Measurements from ENCODE around the gene CCDC194. TPM values are rescaled to one million over a fixed set of nuclear protein-coding genes. Genes with fewer than 3 reads are reported as not detected.

CCDC194 gene
- total RNA-seq, 3 donors from 2014 or later, result 0.64 to 0.66 TPM; not detected in 1

- TF ChIP-seq POLR2AphosphoS5 (IDR thresholded peaks at IDR 0.05) (no peak), POLR2A (IDR thresholded peaks at IDR 0.05) (no peak), CTCF (IDR thresholded peaks at IDR 0.05) (no peak)
- intact Hi-C loops (cut with DNase I; ENCODE audit: low total_unique reads), result no loop called here
- H3K9me3 ChIP-seq, result no peaks in the 10 kb centered on the region
- no peaks in the 10 kb centered on the region for H3K36me3 ChIP-seq
- H3K27me3 ChIP-seq, result no peaks in the 10 kb centered on the region
- H3K4me3 ChIP-seq, result no peak overlapping the region
- no peaks in the 10 kb centered on the region for H3K4me1 ChIP-seq
- peak overlapping the region in 1 of 2 donors; percentile 8 for H3K27ac ChIP-seq
- DNase-seq (ENCODE audit: low spot score in 2 of 2), result no peak
These were observed 35.6 kb downstream of the CCDC194 start for GRCh38 chr19:17358395-17358794.

DNA sequence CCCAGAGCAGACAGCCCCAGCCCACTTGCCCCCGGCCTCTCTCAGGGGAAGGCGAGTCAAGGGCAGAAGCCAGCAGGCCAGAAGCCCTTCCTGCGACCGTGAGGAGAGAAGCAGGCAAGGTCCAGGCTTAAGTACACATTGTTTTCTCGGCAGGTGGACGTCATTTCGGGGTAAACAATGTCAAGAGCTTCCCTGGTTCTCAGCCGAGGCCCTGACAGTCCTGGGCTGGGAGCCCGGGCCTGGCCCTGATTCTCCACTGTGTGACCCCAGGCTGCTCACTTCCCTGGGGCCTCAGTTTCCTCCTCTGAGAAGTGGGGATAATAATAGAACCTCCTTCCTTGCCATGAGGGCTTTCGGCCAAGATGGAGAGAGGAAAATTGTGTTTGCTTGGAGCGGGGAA lies 36.3 kb downstream of the CCDC194 start:
- Histone ChIP-seq H3K4me1 (no peaks in the 10 kb centered on the region), H3K9me3 (no peaks in the 10 kb centered on the region), H3K27me3 (no peaks in the 10 kb centered on the region), H3K36me3 (no peaks in the 10 kb centered on the region), H3K4me3 (no peak overlapping the region), H3K27ac (peak overlapping the region in 1 of 2 donors; percentile 8)
- no peak for TF ChIP-seq CTCF (IDR thresholded peaks at IDR 0.05)
- no peak for TF ChIP-seq POLR2A (IDR thresholded peaks at IDR 0.05)
- TF ChIP-seq POLR2AphosphoS5 (IDR thresholded peaks at IDR 0.05), result no peak
- no peak for DNase-seq (ENCODE audit: low spot score in 2 of 2)
- intact Hi-C loops (cut with DNase I; ENCODE audit: low total_unique reads), result no loop called here

DNA sequence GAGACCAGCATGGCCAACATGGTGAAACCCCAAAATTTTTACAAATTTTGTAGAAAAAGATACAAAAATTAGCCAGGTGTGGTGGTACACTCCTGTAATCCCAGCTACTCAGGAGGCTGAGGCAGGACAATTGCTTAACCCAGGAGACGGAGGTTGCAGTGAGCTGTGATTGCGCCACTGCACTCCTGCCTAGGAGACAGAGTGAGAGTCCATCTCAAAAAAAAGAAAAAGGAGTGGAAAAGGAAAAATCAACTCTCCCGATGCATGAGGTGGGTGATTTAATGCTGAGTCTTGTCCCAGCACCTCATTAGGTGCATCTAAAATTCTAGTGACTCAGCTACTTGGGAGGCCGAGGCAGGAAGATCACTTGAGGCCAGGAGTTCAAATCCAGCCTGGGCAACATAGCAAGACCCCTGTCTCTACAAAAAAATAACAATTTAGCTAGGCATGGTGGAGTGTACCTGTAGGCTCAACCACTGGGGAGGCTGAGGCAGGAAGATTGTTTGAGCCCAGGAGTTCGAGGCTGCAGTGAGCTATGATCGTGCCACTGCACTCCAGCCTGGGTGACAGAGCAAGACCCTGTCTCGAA lies 36.8 kb downstream of the CCDC194 start:
- DNase-seq (ENCODE audit: low spot score in 2 of 2), result no peak
- H3K27me3 ChIP-seq, result no peaks in the 10 kb centered on the region
- H3K27ac ChIP-seq, result peak overlapping the region in 1 of 2 donors; percentile 8

GRCh38 chr19:17353386-17353785 lies 40.6 kb downstream of the CCDC194 start:
- intact Hi-C loops (cut with DNase I; ENCODE audit: low total_unique reads), result no loop called here
- Histone ChIP-seq H3K4me3 (no peak overlapping the region), H3K4me1 (no peaks in the 10 kb centered on the region), H3K36me3 (no peaks in the 10 kb centered on the region), H3K9me3 (no peaks in the 10 kb centered on the region), H3K27ac (peak overlapping the region in 1 of 2 donors; percentile 38), H3K27me3 (no peaks in the 10 kb centered on the region)
- DNase-seq (ENCODE audit: low spot score in 2 of 2), result no peak
- TF ChIP-seq POLR2AphosphoS5 (IDR thresholded peaks at IDR 0.05) (no peak), CTCF (IDR thresholded peaks at IDR 0.05) (no peak), POLR2A (IDR thresholded peaks at IDR 0.05) (no peak)

More for the DNA sequence above, 36.8 kb downstream of the CCDC194 start:
- Histone ChIP-seq H3K36me3 (no peaks in the 10 kb centered on the region), H3K4me1 (no peaks in the 10 kb centered on the region), H3K9me3 (no peaks in the 10 kb centered on the region), H3K4me3 (no peak overlapping the region)
- no peak for TF ChIP-seq POLR2AphosphoS5 (IDR thresholded peaks at IDR 0.05)
- no peak for TF ChIP-seq POLR2A (IDR thresholded peaks at IDR 0.05)
- TF ChIP-seq CTCF (IDR thresholded peaks at IDR 0.05), result no peak
- intact Hi-C loops (cut with DNase I; ENCODE audit: low total_unique reads), result no loop called here

DNA sequence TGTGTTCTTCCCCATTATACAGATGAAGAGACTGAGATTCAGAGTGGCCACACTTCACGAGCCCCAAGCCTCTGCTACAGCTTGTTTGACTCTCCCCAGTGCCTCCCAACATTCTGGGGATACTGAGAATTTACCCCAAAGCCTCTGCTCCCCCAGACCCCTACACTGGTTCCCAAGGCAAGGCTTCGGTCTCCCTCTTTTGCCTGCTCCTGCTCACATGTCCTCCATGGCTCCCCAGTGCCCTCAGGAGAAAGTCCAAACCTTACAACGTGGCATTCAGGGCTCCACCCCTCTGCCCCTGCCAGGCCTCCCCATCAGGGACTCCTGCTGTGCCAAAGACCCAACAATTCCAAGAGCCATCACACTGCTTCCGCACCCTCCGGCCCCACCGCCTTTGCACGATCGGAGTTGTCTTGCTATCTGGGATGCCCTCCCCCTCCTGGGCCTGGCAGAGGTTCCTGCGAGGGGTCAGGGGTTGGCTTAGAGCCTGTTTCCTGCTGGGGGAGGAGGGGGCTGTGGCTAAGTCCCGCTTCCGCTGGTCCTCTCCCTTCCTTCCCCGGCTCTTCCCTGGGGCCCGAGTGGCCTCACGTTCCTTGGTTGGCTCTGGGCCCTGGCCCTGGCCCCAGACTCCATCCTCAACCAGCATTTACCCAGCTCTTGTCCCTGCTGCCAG lies 41.3 kb downstream of the CCDC194 start:
- intact Hi-C loops (cut with DNase I; ENCODE audit: low total_unique reads), result no loop called here
- TF ChIP-seq POLR2A (IDR thresholded peaks at IDR 0.05) (no peak), CTCF (IDR thresholded peaks at IDR 0.05) (no peak)
- H3K4me3 ChIP-seq, result no peak overlapping the region
- H3K9me3 ChIP-seq, result no peaks in the 10 kb centered on the region
- no peaks in the 10 kb centered on the region for H3K36me3 ChIP-seq
- peak overlapping the region in 1 of 2 donors; percentile 38 for H3K27ac ChIP-seq
- no peaks in the 10 kb centered on the region for H3K27me3 ChIP-seq
- H3K4me1 ChIP-seq, result no peaks in the 10 kb centered on the region
- no peak for DNase-seq (ENCODE audit: low spot score in 2 of 2)
